ENCODE data around the gene PXN. TPM values are rescaled to one million over a fixed set of nuclear protein-coding genes. Genes with fewer than 3 reads are reported as not detected.

The PXN gene
- total and polyA plus RNA-seq, 4 donors: 6.0 to 13.1 (median 12.3) TPM

DNA sequence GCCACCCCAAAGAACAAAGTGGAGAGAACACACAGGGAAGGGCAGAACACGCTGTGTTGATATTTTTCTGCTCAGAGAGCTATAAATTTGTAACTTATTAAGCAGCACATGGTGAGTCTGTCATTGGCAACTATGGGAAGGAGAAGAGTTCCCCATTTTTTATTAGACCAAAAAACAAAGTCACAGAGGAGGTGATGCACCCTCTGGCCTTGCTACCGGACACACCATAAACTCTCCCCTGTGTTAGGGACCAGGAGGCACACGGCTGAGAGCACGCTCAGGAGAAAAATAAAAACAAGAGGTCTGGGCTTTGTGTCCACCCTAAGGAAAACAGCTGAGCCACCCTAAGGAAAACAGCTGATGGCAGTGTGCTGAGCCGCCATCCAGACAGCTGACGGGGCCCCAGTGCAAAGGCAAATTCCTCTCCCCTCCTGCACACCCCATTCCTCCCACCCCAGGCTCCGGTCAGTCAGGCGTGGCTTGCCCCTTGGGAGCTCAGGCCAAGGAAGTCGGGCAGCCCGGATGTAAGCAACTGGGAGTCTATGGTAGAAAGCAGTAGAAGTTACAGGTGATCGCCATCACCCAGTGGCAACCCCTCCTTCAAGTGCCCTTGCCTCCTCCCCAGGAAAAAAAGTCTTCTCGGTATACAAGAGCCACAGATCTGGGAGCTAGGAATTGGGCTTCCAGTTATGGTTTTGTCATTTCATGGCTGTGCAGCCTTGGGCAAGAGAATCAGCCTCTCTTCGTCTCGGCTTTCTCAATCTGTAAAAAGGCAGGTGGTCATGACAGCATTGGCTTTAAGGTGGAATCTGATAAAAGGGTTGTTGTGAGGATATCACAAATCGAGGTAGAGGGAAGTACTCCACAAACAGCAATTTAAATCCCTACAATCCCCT is 2.4 kb downstream of the PXN start:
- peaks cover 4 to 47% (median 28%) of the 10 kb centered on the region in 4 donors for H3K4me1 ChIP-seq (ENCODE audit: control insufficient read depth in 4 of 4, insufficient read depth in 4 of 4, low read length in 3 of 4)
- no peaks in the 10 kb centered on the region for H3K9me3 ChIP-seq (ENCODE audit: control insufficient read depth in 4 of 4, low read length in 3 of 4)
- DNase-seq (ENCODE audit: low spot score): no peak
- peak overlapping the region; percentile 67 to 84 for H3K27ac ChIP-seq (ENCODE audit: low read depth in 1 of 2, low read length in 2 of 2)
- H3K36me3 ChIP-seq (ENCODE audit: control insufficient read depth in 4 of 4, insufficient read depth in 3 of 4, low read depth in 1 of 4, low read length in 3 of 4): no peaks in the 10 kb centered on the region
- TF ChIP-seq HNF4A (conservative IDR thresholded peaks at IDR 0.05): no peak
- no peak for TF ChIP-seq GABPA (IDR thresholded peaks at IDR 0.05 in 1 of 2, conservative IDR thresholded peaks at IDR 0.05 in 1 of 2)
- no peak for TF ChIP-seq NR2F2 (IDR thresholded peaks at IDR 0.05)
- TF ChIP-seq RAD21 (IDR thresholded peaks at IDR 0.05): no peak
- TF ChIP-seq, protein P1, sequence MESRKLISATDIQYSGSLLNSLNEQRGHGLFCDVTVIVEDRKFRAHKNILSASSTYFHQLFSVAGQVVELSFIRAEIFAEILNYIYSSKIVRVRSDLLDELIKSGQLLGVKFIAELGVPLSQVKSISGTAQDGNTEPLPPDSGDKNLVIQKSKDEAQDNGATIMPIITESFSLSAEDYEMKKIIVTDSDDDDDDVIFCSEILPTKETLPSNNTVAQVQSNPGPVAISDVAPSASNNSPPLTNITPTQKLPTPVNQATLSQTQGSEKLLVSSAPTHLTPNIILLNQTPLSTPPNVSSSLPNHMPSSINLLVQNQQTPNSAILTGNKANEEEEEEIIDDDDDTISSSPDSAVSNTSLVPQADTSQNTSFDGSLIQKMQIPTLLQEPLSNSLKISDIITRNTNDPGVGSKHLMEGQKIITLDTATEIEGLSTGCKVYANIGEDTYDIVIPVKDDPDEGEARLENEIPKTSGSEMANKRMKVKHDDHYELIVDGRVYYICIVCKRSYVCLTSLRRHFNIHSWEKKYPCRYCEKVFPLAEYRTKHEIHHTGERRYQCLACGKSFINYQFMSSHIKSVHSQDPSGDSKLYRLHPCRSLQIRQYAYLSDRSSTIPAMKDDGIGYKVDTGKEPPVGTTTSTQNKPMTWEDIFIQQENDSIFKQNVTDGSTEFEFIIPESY (IDR thresholded peaks at IDR 0.05): no peak
- TF ChIP-seq EGR1 (IDR thresholded peaks at IDR 0.05; ENCODE audit: low read depth in 2 of 2): no peak
- TF ChIP-seq, protein P2, sequence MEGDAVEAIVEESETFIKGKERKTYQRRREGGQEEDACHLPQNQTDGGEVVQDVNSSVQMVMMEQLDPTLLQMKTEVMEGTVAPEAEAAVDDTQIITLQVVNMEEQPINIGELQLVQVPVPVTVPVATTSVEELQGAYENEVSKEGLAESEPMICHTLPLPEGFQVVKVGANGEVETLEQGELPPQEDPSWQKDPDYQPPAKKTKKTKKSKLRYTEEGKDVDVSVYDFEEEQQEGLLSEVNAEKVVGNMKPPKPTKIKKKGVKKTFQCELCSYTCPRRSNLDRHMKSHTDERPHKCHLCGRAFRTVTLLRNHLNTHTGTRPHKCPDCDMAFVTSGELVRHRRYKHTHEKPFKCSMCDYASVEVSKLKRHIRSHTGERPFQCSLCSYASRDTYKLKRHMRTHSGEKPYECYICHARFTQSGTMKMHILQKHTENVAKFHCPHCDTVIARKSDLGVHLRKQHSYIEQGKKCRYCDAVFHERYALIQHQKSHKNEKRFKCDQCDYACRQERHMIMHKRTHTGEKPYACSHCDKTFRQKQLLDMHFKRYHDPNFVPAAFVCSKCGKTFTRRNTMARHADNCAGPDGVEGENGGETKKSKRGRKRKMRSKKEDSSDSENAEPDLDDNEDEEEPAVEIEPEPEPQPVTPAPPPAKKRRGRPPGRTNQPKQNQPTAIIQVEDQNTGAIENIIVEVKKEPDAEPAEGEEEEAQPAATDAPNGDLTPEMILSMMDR (IDR thresholded peaks at IDR 0.05; ENCODE audit: low read depth, low read length, missing input control): no peak
- TF ChIP-seq FOXA1 (IDR thresholded peaks at IDR 0.05): no peak
- no peak for TF ChIP-seq TAF1 (conservative IDR thresholded peaks at IDR 0.05)
- no peak for TF ChIP-seq YY1 (IDR thresholded peaks at IDR 0.05)
- H3K9ac ChIP-seq (ENCODE audit: low read depth in 1 of 2, low read length in 2 of 2): peak overlapping the region; percentile 37 to 55
- 66% methylated on average over 15 of the region's 15 CpGs for WGBS
- no peaks in the 10 kb centered on the region for H3K27me3 ChIP-seq (ENCODE audit: control insufficient read depth in 4 of 4, insufficient read depth in 4 of 4, low read length in 3 of 4)
- peak overlapping the region in 1 of 3 donors; percentile 4 for H3K4me3 ChIP-seq (ENCODE audit: low read depth in 1 of 3, low read length in 3 of 3)

DNA sequence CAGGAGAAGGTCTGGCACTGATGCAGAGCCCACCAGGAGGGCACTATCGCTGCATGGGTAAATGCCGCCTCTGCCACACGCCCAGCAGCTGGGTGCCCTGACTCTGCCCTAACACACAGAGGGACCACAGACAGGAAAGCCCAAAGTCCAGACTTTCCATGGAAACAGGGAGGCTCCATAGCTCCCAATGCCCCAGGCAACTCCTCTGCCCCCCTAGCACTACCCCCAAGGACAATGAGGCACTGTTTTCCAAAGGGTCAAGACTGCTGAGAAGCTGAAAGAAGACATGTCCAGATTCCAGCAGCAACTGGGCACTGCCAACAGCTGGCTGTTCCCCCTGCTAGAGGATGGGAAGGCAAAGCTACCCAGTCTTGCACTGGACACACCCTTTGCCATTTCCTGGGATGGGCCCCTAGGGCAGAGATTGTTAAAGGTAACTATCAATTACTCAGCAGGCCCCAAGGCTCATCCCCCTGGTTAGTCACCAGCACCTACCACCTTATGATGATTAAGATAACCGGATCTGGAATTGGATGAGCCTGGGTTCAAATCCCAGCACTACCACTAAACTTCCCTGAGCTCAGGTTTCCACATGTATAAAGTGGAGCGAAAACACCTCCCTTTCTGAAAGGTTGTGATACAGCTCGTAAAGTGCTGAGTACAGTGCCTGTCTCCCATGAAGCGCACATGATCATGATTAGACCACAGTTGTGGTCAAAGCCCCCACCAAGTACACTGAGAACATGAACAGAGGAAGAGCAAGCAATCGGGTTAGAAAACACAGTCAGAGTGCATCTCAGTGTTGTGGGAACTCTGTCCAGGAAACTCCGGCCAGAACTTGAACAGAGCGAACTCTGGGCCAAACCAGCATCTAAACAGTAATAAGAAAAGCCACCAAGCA is 3.3 kb downstream of the PXN start:
- H3K27ac ChIP-seq (ENCODE audit: low read depth in 1 of 2, low read length in 2 of 2): peak overlapping the region; percentile 67 to 84
- no peak for TF ChIP-seq EGR1 (IDR thresholded peaks at IDR 0.05; ENCODE audit: low read depth in 2 of 2)
- TF ChIP-seq, protein P2 (IDR thresholded peaks at IDR 0.05; ENCODE audit: low read depth, low read length, missing input control): no peak
- TF ChIP-seq JUND (IDR thresholded peaks at IDR 0.05): no peak
- no peak for TF ChIP-seq HNF4A (conservative IDR thresholded peaks at IDR 0.05)
- TF ChIP-seq FOXA1 (IDR thresholded peaks at IDR 0.05): no peak
- TF ChIP-seq, protein P3, sequence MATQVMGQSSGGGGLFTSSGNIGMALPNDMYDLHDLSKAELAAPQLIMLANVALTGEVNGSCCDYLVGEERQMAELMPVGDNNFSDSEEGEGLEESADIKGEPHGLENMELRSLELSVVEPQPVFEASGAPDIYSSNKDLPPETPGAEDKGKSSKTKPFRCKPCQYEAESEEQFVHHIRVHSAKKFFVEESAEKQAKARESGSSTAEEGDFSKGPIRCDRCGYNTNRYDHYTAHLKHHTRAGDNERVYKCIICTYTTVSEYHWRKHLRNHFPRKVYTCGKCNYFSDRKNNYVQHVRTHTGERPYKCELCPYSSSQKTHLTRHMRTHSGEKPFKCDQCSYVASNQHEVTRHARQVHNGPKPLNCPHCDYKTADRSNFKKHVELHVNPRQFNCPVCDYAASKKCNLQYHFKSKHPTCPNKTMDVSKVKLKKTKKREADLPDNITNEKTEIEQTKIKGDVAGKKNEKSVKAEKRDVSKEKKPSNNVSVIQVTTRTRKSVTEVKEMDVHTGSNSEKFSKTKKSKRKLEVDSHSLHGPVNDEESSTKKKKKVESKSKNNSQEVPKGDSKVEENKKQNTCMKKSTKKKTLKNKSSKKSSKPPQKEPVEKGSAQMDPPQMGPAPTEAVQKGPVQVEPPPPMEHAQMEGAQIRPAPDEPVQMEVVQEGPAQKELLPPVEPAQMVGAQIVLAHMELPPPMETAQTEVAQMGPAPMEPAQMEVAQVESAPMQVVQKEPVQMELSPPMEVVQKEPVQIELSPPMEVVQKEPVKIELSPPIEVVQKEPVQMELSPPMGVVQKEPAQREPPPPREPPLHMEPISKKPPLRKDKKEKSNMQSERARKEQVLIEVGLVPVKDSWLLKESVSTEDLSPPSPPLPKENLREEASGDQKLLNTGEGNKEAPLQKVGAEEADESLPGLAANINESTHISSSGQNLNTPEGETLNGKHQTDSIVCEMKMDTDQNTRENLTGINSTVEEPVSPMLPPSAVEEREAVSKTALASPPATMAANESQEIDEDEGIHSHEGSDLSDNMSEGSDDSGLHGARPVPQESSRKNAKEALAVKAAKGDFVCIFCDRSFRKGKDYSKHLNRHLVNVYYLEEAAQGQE (IDR thresholded peaks at IDR 0.05): no peak
- no peak for TF ChIP-seq SP1 (IDR thresholded peaks at IDR 0.05)
- TF ChIP-seq, protein P4, sequence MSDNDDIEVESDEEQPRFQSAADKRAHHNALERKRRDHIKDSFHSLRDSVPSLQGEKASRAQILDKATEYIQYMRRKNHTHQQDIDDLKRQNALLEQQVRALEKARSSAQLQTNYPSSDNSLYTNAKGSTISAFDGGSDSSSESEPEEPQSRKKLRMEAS (IDR thresholded peaks at IDR 0.05): no peak
- TF ChIP-seq TAF1 (conservative IDR thresholded peaks at IDR 0.05): no peak
- TF ChIP-seq HNF4G (IDR thresholded peaks at IDR 0.05): no peak
- TF ChIP-seq, protein P5, sequence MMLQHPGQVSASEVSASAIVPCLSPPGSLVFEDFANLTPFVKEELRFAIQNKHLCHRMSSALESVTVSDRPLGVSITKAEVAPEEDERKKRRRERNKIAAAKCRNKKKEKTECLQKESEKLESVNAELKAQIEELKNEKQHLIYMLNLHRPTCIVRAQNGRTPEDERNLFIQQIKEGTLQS (IDR thresholded peaks at IDR 0.05): no peak
- TF ChIP-seq RAD21 (IDR thresholded peaks at IDR 0.05): no peak
- TF ChIP-seq RXRA (IDR thresholded peaks at IDR 0.05): no peak
- no peak for TF ChIP-seq GABPA (IDR thresholded peaks at IDR 0.05 in 1 of 2, conservative IDR thresholded peaks at IDR 0.05 in 1 of 2)
- H3K27me3 ChIP-seq (ENCODE audit: control insufficient read depth in 4 of 4, insufficient read depth in 4 of 4, low read length in 3 of 4): no peaks in the 10 kb centered on the region
- 70% methylated on average over 10 of the region's 10 CpGs for WGBS
- peaks cover 6 to 38% (median 27%) of the 10 kb centered on the region in 4 donors for H3K4me1 ChIP-seq (ENCODE audit: control insufficient read depth in 4 of 4, insufficient read depth in 4 of 4, low read length in 3 of 4)
- H3K36me3 ChIP-seq (ENCODE audit: control insufficient read depth in 4 of 4, insufficient read depth in 3 of 4, low read depth in 1 of 4, low read length in 3 of 4): no peaks in the 10 kb centered on the region
- no peaks in the 10 kb centered on the region for H3K9me3 ChIP-seq (ENCODE audit: control insufficient read depth in 4 of 4, low read length in 3 of 4)
- H3K4me3 ChIP-seq (ENCODE audit: low read depth in 1 of 3, low read length in 3 of 3): peak overlapping the region in 1 of 3 donors; percentile 4
- no peak for DNase-seq (ENCODE audit: low spot score)
- no peak overlapping the region for H3K9ac ChIP-seq (ENCODE audit: low read depth in 1 of 2, low read length in 2 of 2)
